ENCODE measurements around the gene GAS7. TPM values are rescaled to one million over a fixed set of nuclear protein-coding genes. Genes with fewer than 3 reads are reported as not detected.

GAS7 gene
- total RNA-seq, 1 donor from 2014 or later: not detected

GRCh38 chr17:10135539-10136257 lies 62.7 kb downstream of the GAS7 start:
- intact Hi-C loops (cut with micrococcal nuclease): no loop called here

GRCh38 chr17:10130677-10131076 lies 67.7 kb downstream of the GAS7 start:
- intact Hi-C loops (cut with micrococcal nuclease): no loop called here

GRCh38 chr17:10130263-10130662 lies 68.1 kb downstream of the GAS7 start:
- intact Hi-C loops (cut with micrococcal nuclease): no loop called here

GRCh38 chr17:10127819-10128425 lies 70.5 kb downstream of the GAS7 start:
- intact Hi-C loops (cut with micrococcal nuclease): no loop called here

GRCh38 chr17:10126616-10127501 lies 71.5 kb downstream of the GAS7 start:
- intact Hi-C loops (cut with micrococcal nuclease): no loop called here

GRCh38 chr17:10126276-10126615 lies 72.2 kb downstream of the GAS7 start:
- intact Hi-C loops (cut with micrococcal nuclease): no loop called here

- intact Hi-C loops (cut with micrococcal nuclease): no loop called here
Measured at GRCh38 chr17:10125531-10126275, 72.7 kb downstream of the GAS7 start.

- intact Hi-C loops (cut with micrococcal nuclease): no loop called here
Measured at GRCh38 chr17:10123093-10123492, 75.3 kb downstream of the GAS7 start.

GRCh38 chr17:10121971-10122707 lies 76.3 kb downstream of the GAS7 start:
- intact Hi-C loops (cut with micrococcal nuclease): no loop called here

GRCh38 chr17:10120749-10121148 lies 77.7 kb downstream of the GAS7 start:
- intact Hi-C loops (cut with micrococcal nuclease): no loop called here

- intact Hi-C loops (cut with micrococcal nuclease): no loop called here
Measured at GRCh38 chr17:10120109-10120485, 78.3 kb downstream of the GAS7 start.

- intact Hi-C loops (cut with micrococcal nuclease): no loop called here
Measured at GRCh38 chr17:10119203-10120108, 79.0 kb downstream of the GAS7 start.

- intact Hi-C loops (cut with micrococcal nuclease): no loop called here
Measured at GRCh38 chr17:10118788-10119130, 79.6 kb downstream of the GAS7 start.

GRCh38 chr17:10117581-10118001 lies 80.8 kb downstream of the GAS7 start:
- intact Hi-C loops (cut with micrococcal nuclease): no loop called here

GRCh38 chr17:10116753-10117420 lies 81.5 kb downstream of the GAS7 start:
- intact Hi-C loops (cut with micrococcal nuclease): no loop called here

- intact Hi-C loops (cut with micrococcal nuclease): no loop called here
Measured at GRCh38 chr17:10116267-10116666, 82.1 kb downstream of the GAS7 start.

GRCh38 chr17:10115536-10115932 lies 82.9 kb downstream of the GAS7 start:
- intact Hi-C loops (cut with micrococcal nuclease): no loop called here

- intact Hi-C loops (cut with micrococcal nuclease): no loop called here
Measured at GRCh38 chr17:10114931-10115535, 83.4 kb downstream of the GAS7 start.

GRCh38 chr17:10112962-10113361 lies 85.4 kb downstream of the GAS7 start:
- intact Hi-C loops (cut with micrococcal nuclease): no loop called here

Data from T-helper 1 cell treated with Interleukin-12 subunit alpha and Interleukin-12 subunit beta and Interleukin-4 antibody, amounts not matched to agents 30 ng/mL and 1 ng/mL, for 36 hours (primary cell).